AG09309 (cell line): ENCODE data around the gene MYT1.

Experiments
- DNase-seq: peaks from one replicate; pipeline ENCODE4 v3.0.0-alpha.2; 2010; ENCODE audit warnings: low read depth
- H3K4me3 ChIP-seq: 2 replicates; pipeline ENCODE4 v1.5.1; 2011; ENCODE audit warnings: mild to moderate bottlenecking, low read depth, low read length, moderate library complexity; ENCODE audit not compliant: control insufficient read depth
- TF ChIP-seq, protein P1 (sequence below): IDR thresholded peaks from 2 replicates; pipeline ENCODE4 v1.5.1; 2011; ENCODE audit warnings: mild to moderate bottlenecking, low read depth, low read length, inconsistent platforms; ENCODE audit not compliant: insufficient read depth, control insufficient read depth; ENCODE audit errors: missing control alignments

MYT1 gene

DNA sequence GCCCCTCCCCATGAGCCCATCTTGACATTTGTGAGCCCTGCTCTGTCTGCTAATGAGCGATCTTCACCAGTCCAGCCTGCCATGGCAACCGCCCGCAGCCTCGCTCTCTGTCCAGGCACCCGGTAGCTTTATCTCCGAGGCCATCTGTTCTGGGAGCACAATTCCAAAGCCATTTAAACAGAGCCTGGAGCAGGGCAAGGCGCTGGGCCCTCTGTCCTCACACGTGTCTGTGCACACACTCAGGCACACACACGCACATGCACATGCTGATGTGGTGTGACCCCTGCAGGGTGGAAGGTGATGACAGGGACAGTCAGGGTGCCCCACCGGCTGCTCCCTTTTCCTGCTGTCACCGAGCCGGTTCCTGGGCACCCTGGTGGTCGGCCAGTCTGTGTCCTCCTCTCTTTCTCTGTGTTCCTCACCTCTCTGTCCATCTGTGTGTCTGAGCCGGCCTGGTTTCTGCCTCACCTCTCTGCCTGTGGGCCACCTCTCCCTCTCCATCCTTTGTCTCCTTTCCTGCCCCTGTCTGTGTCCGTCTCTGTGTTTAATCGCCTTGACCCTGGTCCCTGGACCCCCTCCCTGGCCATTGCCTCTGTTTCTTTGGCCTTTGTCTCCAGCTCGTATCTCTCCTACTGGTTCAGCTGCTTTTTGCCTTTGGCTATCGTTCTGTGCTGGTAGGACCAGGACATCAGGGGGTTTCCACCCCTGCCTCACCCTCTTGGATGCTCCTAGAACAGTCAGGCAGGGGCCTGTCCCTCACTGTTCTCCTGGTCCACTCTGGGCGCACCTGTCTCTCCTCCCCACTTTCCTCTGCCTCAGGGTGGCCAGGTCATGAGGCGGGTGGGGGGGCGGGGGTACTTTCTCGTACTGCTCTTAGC is 8.8 kb upstream of the MYT1 start:
- DNase-seq = no peak
- no peak overlapping the region for H3K4me3 ChIP-seq
- TF ChIP-seq, protein P1, sequence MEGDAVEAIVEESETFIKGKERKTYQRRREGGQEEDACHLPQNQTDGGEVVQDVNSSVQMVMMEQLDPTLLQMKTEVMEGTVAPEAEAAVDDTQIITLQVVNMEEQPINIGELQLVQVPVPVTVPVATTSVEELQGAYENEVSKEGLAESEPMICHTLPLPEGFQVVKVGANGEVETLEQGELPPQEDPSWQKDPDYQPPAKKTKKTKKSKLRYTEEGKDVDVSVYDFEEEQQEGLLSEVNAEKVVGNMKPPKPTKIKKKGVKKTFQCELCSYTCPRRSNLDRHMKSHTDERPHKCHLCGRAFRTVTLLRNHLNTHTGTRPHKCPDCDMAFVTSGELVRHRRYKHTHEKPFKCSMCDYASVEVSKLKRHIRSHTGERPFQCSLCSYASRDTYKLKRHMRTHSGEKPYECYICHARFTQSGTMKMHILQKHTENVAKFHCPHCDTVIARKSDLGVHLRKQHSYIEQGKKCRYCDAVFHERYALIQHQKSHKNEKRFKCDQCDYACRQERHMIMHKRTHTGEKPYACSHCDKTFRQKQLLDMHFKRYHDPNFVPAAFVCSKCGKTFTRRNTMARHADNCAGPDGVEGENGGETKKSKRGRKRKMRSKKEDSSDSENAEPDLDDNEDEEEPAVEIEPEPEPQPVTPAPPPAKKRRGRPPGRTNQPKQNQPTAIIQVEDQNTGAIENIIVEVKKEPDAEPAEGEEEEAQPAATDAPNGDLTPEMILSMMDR = no peak

DNA sequence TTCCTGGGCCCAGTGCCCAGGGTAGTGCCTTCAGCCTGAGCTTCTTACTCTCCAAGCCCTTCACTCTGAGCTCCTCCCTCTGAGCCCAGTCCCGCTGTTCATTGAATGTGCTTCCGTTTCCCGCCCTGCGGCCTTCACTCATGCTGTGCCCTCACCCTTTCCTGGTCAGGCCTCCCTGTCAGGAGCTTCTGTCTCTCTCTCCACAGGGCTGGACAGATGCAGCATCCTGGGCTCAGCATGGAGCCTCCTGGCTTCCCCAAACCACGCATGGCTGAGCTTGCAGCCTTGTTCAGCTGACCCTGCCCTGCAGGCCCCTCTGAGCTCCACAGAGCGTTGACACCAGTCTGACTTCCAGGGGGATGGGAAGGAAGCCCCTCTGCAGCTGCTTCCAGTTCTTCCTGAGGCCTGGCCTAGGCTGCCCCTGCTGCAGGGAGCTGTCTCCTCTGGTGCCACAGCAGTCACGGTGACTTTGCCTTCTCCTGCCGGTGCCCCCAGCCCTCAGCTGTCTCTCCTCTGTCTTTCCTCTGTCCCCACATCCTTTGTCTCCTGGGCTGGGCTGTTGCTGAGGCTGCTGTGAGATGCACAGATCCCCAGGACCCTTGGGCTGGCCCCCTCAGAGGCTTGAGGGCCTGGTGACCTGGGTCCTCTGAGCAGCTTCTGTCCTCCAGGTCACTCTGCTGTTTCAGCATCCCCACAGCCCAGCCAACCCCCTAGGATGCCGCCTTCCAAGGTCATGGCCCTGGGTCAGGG is 7.9 kb upstream of the MYT1 start:
- TF ChIP-seq, protein P1 = no peak
- H3K4me3 ChIP-seq = no peak overlapping the region
- DNase-seq = no peak

DNA sequence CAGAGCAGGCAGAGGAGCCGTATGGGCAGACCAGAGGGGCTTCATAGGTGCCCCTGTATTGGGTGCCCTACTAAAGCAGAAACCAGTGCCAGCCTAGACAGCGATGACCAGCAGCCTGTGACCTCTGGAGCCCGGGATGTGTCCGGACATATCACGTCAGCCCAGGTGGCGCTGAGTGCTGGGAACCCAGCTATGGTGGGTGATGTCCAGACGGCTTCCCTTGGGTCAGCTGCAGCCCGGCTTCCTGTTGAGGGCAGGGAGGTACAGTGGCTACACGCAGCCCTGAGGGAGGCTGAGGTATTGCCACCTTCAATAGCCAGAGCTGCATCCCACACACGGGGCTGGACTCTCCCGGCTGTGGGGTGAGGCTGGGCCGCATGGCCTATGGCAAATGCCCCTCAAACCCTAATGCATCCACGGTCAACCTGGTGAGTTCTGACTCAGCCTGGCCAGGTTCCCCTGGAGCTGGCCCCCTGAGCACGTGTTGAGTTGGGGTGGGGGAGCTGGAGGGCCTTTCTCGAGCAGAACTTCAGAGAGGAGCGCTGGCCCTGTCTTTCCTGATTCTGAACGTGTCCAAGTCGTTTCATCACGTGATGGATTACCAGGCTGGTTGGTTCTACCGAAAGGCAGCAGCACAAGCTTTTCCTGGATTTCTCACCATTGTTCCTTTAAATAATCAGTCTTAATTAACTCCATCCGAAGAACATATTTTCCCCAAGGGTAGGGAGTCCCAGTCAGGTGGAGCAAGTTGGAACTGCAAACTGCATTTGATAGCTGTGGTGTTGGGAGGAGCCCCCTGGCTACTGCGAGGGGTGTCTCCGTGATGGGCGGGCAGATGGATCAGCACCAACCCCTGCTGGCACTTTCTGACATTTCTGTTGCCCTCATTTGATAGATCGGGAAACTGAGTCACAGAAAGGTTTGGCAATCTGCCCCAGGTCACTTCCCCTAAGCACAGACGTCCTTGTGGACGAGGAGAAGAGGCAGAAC is 7.1 kb upstream of the MYT1 start:
- no peak for DNase-seq
- no peak overlapping the region for H3K4me3 ChIP-seq
- TF ChIP-seq, protein P1 = no peak

DNA sequence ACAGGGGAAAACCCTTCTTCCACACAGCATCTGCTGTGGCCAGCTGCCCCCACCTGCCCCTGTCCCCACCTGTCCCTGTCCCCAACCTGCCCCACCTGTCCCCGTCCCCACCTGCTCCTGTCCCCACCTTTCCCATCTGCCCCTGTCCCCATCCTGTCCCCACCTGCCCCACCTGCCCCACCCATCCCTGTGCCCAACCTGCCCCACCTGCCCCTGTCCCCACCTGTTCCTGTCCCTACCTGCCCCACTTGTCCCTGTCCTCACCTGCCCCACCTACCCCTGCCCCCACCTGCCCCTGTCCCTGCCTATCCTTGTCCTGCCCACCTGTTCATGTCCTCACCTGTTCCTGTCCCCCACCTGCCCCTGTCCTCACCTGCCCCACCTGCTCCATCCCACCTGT is 6.4 kb upstream of the MYT1 start:
- no peak overlapping the region for H3K4me3 ChIP-seq
- TF ChIP-seq, protein P1 = no peak

DNA sequence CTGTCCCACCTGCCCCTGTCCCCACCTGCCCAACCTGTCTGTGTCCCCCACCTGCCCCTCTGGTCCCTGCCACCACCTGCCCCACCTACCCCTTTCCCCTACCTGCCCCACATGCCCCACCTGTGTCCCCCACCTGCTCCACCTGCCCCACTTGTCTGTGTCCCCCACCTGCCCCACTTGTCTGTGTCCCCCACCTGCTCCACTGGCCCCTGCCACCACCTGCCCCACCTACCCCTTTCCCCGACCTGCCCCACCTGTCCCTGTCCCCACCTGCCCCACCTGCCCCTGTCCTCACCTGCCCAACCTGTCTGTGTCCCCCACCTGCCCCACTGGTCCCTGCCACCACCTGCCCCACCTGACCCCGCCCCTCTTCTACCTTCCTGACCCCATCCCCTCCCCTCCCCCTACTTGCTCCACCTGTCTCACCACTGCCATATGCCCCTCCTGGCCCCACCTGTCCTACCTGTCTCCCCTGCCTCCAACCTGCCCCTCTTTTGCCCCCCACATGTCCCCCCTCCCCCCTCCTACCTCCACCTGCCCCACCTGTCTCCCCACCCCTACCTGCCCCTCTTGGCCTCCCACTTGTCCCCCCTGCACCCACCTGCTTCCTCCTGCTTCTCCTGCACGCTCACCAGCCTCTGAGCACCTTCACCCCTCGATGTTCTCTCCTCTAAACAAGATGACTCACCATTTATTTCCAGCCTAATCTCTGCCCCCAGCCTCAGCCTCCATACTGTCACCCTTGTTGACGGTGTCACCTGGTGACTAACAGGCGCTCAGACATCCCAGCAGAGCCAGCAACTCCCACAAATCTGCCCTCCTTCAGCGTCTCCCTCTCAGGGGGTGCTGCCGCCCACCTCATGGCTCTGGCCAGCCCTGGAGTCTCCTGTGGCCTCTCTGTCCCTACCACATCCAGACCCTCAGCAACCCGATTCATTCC is 5.6 kb upstream of the MYT1 start:
- no peak overlapping the region for H3K4me3 ChIP-seq
- DNase-seq = no peak
- TF ChIP-seq, protein P1 = no peak

More for the DNA sequence above, 6.4 kb upstream of the MYT1 start:
- no peak for DNase-seq
